ENCODE results near the gene SLC25A43.
"Not testable (repeated sequence)": the region's sequence is repeated elsewhere in the genome, so short reads cannot be mapped to it uniquely, and the experiment has no call there.

Gene SLC25A43

DNA sequence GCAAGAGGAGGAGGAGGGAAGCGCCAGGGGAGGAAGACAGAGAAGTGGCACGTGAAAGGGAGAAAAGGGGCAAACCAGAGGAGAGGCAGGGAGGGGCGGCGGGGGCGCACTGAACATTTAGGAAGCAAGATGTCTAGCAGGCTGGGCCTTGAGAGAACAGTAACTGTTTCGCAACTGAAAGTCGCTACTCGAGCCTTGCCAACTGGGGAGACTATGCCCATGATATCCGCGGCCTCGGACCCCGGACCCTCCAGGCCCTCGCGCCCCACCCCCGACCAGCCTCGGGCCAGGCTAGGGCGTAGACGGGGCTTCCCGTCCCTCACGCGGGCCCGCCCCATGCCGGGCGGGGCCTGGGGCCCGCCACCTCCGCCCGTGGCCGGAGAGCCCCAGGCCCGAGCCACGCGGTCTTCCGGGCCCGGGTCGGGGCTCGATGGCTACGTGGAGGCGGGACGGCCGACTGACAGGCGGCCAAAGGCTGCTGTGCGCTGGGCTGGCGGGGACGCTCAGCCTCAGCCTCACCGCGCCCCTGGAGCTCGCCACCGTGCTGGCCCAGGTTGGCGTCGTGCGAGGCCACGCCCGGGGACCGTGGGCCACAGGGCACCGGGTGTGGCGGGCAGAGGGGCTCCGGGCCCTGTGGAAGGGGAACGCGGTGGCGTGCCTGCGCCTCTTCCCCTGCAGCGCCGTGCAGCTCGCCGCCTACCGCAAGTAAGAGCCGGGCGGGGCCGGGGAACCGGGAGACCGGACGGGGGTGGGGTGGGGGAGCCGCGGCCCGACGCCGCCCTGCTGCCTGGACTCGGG, at the start of gene SLC25A43:
SLC25A43 (plus strand) TSS at position 363 of the 798 bp plus-strand sequence; CDS start at position 431, 68 bp downstream.
- DNase-seq = peak; percentile 46

DNA sequence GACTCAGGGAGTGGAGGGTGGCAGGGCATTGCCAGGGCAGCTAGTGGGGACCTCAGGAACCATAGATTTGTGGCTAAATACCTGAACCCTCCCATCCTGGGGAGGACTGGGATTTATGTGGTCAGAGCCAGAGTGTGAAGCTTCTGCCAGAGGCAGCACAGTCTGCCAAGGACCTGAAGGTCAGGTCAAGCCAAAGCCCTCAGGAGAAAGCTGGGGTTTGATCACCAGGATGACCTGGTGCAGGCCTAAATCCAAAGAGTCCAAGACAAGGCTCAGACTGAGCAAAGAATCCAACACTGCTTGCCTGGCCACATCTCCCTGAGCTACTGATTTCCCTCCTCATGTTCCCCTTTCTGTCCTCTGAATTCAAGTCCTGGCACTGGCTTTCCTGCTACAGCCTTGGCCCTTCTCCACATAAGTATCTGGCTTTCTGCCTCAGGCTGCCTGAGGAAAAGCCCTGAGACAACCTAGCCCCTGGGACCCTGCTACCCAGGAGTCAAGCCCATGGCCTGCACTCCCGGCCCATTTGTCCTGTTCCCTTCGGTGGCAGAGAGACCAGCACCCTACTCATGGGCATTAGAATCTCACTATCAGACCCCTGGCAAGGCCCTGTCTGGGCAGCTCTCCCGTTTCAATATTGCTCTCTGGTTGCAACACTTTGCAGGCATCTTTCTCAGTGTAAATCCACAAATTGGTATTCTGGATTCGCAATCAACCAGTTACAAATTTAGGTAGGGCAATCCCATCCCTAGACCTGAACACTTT, 39.3 kb upstream of the SLC25A43 start:
- DNase-seq = no peak

DNA sequence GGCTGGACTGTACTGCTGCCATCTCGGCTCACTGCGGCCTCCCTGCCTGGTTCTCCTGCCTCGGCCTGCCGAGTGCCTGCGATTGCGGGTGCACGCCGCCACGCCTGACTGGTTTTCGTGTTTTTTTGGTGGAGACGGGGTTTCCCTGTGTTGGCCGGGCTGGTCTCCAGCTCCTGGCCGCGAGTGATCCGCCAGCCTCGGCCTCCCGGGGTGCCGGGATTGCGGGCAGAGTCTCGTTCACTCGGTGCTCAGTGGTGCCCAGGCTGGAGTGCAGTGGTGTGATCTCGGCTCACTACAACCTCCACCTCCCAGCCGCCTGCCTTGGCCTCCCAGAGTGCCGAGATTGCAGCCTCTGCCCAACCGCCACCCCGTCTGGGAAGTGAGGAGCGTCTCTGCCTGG, 37.7 kb upstream of the SLC25A43 start:
- DNase-seq = not testable (repeated sequence)

- not testable (repeated sequence) for DNase-seq
These were observed 37.1 kb upstream of the SLC25A43 start for GRCh38 chrX:119362074-119362473.

GRCh38 chrX:119363391-119363790, 35.7 kb upstream of the SLC25A43 start:
- DNase-seq = no peak

- not testable (repeated sequence) for DNase-seq
These were observed 27.3 kb upstream of the SLC25A43 start for GRCh38 chrX:119371861-119372260.

DNA sequence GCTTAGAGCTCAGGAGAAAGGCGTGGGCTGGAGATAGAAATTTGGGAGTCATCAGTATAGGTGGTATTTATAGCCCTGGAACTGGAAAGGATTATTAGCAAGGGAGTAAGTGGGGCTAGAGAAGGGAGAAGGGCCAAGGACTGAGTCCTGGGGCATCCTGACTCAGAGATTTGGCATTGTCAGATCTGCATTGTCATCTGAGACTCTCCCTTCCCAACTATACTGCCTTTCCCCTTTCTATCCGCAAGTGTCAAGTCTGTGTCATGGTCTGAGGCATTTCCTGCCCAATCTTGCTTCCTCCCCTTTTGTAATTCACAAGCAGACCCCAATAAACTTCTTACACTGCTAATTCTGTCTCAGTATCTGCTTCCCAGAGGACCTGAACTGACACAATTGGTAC, 24.4 kb upstream of the SLC25A43 start:
- DNase-seq = no peak

DNA sequence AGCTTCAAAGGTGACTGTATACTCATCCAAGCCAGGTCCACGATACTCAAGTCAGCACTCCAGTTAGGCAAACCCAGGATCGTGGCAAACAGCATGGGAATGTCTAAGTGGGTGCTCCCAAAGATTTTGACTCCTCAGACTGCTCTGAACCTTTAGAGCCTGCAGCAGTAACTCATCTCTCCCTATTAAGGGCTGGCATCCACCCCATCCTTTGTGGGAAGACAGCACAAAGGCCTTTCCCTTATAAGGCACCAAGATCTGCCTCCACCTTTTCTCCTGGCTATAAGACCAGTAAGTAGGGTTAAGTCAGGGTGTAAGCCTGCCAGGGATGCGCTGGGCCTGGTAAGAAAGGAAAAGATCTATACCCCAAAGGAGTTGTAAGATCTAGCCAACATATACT, 23.6 kb upstream of the SLC25A43 start:
- DNase-seq = no peak

- DNase-seq = no peak
These were observed 22.8 kb upstream of the SLC25A43 start for GRCh38 chrX:119376312-119376711.

GRCh38 chrX:119381349-119381944, 17.7 kb upstream of the SLC25A43 start:
- DNase-seq = no peak

DNA sequence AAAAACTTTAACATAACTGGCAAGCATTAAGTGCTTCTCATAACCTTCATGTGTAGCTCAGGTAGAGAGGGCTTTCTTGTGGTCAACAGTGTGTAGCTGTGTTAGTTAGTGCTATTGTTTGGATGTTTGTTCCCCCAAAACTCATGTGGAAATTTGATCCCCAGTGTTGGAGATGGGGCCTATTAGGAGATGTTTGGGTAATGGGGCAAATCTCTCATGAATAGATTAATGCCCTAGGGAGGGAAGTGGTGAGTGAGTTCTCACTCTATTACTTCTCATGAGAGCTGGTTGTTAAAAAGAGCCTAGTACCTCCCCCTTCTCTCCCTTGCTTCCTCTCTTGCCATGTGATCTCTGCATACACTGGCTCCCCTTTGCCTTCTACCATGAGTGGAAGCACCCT, 16.5 kb upstream of the SLC25A43 start:
- no peak for DNase-seq

- DNase-seq = not testable (repeated sequence)
These were observed 12.5 kb upstream of the SLC25A43 start for GRCh38 chrX:119386685-119387084.

- DNase-seq = not testable (repeated sequence)
These were observed 11.7 kb upstream of the SLC25A43 start for GRCh38 chrX:119387426-119387825.

DNA sequence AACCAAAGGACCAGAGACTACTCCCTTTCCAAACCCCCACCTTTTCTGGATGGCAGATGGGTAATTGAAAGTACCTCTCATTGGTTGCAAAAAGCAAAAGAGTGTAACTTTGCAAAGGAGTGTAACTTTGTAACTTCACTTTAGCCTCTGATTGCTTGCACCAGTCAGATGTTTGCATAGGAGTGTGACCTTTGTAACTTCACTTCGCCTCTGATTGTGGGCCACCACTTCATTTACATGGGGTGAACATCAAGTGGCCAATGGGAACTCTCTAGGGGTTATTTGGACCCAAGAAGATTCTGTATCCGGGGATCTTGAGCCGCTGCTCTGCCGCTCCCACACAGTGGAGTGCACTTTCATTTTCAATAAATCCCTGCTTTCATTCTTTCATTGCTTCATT, 9.9 kb upstream of the SLC25A43 start:
- no peak for DNase-seq

GRCh38 chrX:119389871-119390501, 9.2 kb upstream of the SLC25A43 start:
- no peak for DNase-seq

DNA sequence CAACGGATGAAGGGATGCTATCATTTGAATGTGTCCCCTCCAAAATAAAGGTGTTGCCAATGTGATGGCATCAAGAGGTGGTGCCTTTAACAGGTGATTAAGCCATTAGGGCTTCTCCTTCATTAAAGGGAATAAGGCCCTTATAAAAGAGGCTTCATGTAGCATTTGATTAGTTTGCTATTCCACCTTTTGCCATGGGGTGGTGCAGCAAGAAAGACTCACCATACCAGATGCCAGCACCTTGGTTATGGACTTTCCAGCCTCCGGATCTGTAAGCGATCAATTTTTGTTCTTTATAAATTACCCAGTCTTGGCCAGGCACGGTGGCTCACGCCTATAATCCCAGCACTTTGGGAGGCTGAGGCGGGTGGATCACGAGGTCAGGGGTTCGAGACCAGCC, 7.9 kb upstream of the SLC25A43 start:
- peak; percentile 8 for DNase-seq

DNA sequence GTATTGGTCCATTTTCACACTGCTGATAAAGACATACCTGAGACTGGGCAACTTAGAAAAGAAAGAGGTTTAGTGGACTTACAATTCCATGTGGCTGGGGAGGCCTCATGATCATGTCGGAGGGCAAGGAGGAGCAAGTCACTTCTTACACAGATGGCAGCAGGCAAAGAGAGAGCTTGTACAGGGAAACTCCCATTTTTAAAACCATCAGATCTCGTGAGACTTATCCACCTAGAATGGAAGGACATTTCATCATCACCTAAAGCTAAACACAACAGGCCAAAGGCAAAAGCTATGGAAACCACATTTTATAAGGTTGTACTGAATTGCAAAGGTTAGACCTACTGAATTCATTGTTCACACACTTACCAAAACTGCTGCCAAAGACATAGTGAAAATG, 6.0 kb upstream of the SLC25A43 start:
- DNase-seq = no peak

GRCh38 chrX:119398587-119398973, 556 bp upstream of the SLC25A43 start:
- DNase-seq = no peak

GRCh38 chrX:119399772-119400101, 601 bp downstream of the SLC25A43 start:
- DNase-seq = no peak

DNA sequence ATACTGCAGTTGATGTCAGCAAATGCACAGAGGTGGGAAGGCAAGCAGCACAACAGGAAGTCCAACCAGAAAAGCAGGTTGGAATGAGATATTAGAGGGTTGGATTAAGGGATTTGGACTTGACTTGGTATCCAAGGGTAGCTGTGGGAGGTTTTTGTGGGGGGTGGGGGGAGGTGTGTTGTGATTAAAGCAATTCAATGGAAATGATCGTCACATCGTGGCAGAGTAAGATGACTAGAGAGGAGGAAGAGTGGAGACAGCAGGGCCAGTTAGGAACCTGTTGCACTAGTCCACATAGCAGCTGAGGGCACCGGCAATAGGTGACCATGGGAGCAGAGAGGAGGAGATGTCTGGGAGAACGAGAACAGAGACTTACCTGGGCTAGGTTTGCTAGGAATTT, 2.4 kb downstream of the SLC25A43 start:
- DNase-seq = no peak

- no peak for DNase-seq
These were observed 3.5 kb downstream of the SLC25A43 start for GRCh38 chrX:119402588-119402987.

DNA sequence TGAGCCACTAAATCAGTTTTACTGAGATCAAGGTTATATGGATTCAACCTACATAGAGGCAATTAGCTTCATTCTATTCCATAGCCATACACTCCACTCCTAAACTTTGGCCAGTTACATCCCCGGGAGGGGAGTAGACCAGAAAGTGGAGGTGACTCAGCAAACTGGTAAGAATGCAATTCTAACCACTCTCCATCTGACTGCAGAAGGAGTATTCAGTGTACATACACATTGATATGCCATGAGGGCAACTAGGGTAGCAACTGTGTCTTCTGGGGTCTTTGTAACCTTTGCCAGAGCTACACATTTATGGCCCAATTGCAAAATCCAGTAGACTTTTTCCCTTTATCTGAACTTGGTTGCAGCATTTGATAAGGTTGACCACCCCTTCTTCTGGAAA, 7.6 kb downstream of the SLC25A43 start:
- DNase-seq = no peak

DNA sequence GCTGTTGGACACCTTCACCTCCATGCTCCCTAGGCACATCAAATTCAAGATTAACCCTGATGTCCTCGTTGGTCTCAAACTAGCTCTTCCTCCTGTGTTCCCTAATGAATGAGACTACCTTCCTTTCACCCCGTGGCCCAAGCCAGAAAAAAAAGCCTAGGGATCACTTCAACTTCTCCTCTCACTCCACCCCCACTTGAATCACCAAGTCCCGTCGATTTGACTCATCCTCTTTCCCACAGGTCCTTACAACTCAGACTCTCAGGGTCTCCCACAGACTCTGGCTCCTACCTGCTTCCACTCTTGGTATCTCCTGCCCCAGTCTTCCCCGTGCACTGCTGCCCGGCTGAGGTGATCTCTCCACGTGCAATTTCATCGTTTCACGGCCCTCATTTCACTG, 8.5 kb downstream of the SLC25A43 start:
- DNase-seq = no peak

All from stimulated activated CD4-positive, alpha-beta T cell treated with anti-CD3 and anti-CD28 coated beads, Interleukin-15, amount 100 ng/mL, for 24 hours (primary cell).